Anterior cingulate cortex (tissue), 58 donors: ENCODE results near the gene MESP2.

ENCODE experiments used
- DNase-seq, 58 donors: peaks; one replicate each; lab custom pipeline; 2025; lab: John Stamatoyannopoulos, UW

The MESP2 gene

GRCh38 chr15:89799011-89799911 is 23.1 kb downstream of the MESP2 start:
- no peak for DNase-seq

DNA sequence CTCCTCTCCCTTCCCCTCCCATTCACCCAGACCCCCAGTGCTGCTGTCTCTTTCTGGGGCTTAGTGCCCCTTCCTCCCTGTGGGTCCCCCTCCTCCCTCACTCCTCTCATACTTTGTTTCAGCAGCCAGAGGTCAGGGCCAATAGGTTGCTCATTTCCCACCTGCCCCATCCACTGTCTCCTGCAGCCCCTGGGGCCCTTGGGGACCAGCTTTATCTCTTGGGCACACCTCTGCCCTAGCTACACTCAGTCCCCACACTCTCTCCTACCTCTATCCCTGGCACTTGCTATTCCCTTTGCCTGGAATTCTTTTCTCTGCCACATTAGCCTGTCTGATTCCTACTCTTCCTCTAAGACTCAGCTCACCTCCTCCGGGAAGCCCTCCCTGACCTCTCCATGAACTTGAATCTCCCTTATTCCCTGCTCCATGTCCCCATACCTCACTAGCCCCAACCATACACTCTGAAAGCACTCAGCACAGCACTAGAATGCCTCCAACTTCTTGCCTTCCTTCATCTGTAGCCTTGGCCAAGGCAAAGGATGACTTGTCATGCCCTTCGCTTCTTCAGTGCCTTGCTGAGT is 23.9 kb downstream of the MESP2 start:
- DNase-seq: no peak

DNA sequence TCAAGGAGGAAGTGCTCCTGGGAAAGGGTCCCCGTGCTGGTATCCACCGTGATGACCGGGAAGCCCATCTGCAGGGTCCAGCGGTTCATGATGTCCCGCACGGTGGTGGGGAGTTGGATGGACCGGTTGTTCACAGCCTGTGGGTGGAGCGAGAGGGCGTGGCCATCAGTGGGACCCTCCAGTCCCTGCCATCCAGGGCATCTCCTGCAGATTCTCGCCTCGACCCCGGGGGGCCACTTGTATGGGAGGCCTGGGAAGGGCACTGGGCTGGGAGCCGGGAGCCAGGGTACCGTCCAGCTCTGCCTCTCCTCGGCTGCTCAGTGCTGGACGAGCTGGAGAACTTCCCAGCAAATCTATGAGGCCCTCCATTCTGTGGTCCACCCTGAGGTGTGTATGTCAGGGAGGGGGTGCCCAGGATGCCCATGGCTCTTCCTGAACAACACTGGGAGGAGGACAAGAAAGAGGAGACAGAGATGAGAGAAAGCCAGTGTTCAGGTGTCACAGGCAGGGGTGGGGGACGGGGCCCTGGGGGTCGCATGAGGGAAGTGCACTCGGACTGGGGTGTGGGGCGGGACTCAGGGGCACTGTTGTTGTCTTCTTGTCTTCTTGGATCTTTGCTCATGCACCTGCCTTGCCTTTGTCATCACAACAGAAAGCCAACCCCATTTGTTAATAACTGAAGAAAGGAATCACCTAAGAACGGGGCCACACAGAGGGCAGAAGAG is 25.5 kb downstream of the MESP2 start:
- no peak for DNase-seq

- no peak for DNase-seq
Measured at GRCh38 chr15:89802231-89802928, 26.2 kb downstream of the MESP2 start.

GRCh38 chr15:89802986-89803824 is 27.1 kb downstream of the MESP2 start:
- DNase-seq: no peak

GRCh38 chr15:89803941-89804800 is 28.0 kb downstream of the MESP2 start:
- DNase-seq: no peak

DNA sequence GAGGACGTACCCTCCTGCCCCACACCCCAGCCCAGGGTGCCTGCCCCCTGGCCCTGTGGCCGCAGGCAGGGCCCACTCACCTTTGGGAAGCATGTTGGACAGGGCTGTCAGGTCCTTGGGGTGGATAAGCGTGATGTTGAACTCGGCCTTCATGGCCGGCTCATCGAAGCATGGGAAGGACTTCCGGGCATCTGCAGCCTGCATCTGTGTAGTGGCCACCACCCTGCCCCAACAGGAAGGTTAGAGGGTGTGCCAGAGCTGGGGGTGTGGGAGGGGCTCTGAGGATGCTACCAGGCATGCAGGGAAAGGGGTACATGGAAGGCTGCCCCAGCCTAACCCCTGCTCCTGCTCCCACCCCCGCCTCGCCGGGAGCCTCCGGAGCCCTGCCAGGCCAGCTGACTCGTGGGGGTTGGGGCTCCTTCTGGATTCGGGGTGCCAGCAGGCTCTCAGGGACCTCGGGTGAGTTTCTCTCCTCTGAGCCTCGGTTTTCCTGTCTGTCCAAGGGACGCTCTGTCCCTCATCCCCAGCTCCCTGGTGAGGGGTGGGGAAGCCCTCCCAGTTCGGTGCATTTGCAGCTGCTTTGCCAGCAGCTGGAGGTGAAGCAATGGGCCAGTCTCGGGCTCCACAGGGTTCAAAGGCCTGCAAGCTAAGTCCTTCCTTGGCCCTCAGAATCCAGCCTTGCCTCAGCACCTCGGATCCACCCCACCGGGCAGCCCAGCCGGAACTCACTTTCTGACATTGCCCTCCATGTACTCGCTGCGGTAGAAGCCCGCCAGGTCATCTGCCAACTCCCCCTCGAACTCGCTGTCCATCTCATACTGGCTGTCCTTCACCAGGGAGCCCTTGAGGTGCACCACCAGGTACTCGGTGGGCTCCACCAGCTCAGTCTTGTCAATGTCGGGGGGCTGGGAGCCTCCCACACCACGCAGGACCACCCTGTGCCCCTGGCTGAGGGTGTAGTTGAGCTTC is 29.4 kb downstream of the MESP2 start:
- no peak for DNase-seq

DNA sequence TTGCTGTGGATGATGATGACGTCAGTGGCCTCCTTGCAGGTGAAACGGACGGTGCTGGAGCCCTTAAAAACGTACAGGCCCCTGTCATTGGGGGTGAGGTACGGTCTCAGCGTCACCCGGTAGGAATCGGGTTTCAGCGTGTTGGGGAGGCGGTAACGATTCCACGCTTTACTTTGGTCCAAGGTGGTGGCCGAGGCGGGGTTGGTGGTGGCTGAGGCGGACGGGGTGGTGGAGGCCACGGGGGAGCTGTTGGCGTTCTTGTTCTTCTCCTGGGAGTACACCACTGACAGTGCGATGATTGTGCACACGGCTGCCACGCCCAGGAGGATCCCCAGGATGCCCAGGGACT is 30.1 kb downstream of the MESP2 start:
- no peak for DNase-seq

GRCh38 chr15:89806559-89807550 is 30.7 kb downstream of the MESP2 start:
- no peak for DNase-seq

DNA sequence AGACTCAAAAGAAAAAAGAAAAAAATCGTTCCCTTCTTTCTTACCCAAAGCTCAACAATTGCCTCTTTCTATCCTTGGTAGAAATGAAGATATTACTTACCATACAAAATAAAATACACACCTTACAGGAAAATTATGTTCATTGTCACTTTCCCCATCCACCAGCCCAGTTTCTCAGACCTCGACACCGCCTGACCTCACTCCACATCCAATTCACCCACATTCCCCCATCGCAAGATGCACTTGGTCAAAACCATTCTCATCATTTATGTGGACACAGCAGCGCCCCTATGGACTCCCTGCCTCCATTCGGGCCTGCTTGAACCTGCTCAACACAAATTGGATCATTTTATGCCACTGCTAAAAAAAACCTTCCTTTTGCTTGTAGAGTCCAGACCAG is 31.6 kb downstream of the MESP2 start:
- no peak for DNase-seq

GRCh38 chr15:89808160-89808870 is 32.2 kb downstream of the MESP2 start:
- no peak for DNase-seq

GRCh38 chr15:89809093-89809786 is 33.1 kb downstream of the MESP2 start:
- DNase-seq: no peak

DNA sequence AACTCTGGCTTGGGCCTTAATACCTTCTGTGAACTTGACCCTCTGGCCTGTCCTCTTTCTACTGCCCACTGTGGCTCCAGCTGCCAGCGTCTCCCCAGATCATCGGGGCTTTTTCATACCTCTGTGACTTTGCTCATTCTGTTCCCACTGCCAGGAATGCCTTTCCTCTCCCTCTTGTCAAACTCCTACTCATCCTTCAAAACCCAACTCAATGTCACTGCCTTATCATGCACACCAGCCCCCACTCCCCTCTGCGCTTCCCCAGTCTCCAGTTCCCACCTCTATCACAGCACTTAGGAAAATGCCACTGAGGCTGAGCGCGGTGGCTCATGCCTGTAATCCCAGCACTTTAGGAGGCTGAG is 33.6 kb downstream of the MESP2 start:
- DNase-seq: no peak

DNA sequence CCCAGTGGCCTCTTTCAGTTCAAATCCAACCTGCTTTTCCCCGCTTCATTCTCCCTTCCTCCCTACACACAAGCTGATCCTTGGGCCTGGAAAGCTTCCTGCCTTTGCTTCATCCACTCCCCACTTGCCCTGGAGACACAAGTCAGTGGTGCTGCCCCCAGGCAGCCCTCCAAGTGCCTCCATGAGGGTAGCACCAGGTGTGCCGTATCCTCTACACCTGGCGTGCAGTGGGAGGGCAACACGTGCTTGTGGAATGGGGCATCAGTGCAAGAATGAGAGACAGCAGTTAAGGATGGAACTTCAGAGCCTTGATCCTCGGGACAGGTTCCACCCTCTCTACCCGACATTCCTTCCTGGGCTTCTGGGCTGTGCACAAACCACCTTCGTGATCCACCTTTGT is 34.7 kb downstream of the MESP2 start:
- no peak for DNase-seq
